HG02870 (cell line): Measurements from ENCODE around the gene CLIP3.

Source experiments
- ATAC-seq: cut with Tn5 transposase; IDR thresholded peaks from one replicate; pipeline ENCODE4 v1.9.1; 2021; ENCODE audit warnings: mild to moderate bottlenecking, moderate library complexity; ENCODE audit not compliant: unreplicated experiment

Gene CLIP3

DNA sequence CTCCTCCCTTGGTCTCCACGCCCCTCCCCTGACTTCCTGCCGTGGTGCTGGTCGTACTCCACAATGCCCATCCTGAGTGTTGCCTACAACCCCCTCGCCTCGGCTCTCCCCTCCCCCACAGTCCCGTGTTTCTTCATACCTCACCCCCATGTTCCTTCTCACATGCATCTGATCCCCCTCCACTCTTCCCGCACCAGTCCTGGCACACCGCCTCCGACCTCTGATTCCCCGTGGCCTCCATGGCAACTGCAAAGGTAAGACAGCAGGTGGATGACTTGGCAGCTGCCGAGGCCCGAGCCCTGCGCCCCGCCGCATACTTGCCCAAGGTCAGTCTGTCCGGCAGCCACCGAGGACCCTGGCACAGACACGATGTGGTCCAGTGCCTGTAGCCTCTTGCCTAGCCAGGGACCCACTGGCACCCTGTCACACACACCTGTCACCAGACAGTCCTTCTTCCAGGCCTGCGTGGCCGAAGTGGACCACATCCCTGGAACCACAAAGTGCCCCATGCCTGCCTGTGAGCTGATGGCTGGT, 53.8 kb downstream of the CLIP3 start:
- ATAC-seq, result no peak

DNA sequence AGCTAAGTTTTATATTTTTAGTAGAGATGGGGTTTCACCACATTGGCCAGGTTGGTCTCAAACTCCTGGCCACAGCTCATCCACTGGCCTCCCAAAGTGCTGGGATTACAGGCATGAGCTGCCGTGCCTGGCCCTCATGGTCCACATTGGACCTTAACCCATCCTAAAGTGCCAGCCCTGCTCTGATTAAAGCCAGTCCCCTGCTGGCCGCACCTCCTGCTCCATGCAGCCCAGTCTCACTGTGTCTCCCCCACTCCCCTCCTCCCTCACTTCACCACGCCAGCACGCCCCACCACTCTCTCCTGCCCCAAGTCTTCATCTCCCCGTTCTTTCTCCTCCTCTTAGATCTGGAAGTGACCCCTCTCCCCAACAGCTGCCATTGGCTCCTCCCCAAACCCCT, 54.4 kb downstream of the CLIP3 start:
- no peak for ATAC-seq

DNA sequence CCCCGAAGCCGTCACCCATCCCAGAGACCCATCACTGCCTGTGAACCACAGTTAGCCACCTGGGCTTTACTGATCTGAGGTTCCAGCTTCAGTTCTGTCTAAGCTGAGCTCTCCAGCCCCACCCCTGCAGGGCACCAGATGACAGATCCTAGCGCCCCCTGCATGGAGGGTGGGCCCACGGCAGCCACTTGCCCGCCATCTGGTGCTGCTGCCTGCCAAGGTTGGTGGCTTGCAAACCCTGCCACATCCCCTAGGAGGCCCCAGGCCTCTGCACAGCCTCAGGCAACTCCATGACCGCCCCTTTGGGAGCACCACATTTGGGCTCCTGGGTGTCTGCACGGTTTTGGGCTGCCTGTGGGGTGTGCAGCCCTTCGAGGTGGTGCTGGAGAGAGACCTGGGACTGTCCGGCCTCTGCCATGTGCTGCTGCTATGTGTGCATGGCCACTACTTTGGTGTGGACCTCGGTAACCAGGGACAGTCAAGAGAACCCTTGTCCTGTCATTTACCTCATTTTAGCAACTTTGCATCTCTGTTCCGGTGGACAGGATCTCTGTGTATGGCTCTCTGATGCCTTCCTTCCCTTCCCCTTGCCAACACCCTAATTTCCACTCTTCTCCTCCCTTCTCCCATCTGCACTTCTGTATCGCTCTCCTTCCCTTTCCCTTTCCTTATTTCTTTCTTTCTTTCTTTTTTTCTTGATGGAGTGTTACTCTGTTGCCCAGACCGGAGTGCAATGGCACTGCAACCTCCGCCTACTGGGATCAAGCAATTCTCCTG, 55.0 kb downstream of the CLIP3 start:
- ATAC-seq, result no peak

DNA sequence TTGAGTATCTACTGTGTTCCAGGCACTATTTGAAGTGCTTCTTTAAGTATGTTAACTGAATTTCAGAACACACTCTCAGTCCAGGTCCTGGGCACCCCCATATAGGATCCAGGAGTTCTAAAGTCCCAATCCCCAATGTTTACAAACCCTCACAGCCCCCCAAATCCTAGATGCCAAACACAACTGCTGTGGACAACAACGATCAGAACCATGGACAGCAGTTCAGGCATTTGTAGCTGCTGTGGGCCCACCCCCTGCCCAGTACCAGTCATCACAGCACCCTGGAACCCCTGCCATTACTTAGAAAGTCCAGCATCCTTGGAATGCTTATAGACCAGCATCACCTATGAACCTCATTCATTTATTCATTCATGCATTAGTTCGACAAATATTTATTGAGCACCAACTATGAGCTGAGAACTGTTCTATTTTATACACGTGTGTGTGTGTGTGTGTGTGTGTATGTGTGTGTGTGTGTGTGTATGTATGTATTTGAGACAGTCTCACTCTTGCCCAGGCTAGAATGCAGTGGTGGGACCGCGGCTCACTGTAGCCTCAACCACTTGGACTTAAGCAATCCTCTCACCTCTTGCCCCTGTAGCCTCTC, 57.0 kb downstream of the CLIP3 start:
- ATAC-seq, result no peak

DNA sequence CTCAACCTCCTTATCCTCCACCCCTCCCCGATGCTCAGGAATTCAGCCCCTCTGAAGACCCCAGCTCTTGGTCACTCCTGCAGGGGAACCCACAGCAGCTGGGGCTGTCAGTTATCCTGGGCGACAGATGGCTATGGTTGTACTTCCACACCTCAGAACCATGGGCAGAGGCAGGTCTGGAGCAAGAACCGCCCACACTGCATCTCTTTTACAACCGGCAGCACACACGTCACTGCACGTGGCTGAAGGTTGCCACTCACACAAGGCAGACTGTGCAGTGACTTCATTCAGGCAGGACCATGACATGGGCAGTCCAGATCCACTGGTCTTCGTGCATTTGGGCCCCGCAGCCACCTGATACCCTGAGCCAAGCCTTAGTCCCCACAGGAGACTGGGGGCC, 59.2 kb downstream of the CLIP3 start:
- no peak for ATAC-seq

DNA sequence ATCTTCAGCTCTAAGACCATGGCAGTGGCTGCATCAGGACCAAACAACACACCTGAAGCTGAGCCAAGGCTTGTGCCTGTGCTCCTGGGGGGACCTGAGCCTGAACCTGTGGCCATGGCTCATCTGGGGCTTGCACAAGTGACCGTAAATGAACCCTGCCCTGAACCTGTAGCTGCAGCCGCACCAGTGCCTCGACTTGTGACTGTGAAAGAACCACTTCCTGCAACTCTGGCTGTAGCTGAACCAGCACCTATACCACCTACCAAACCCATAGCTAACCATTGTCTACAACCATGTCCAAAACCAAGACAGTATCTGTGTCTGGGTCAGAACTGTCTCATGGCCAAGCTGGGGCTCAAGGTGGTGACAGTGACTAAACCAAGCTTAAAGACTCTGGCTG, 65.9 kb downstream of the CLIP3 start:
- no peak for ATAC-seq
